B cell (primary cell): ENCODE data around the gene HOXB1. TPM values are rescaled to one million over a fixed set of nuclear protein-coding genes. Genes with fewer than 3 reads are reported as not detected.

ENCODE experiments used
- ATAC-seq: fragments of 200-7000 bp; cut with Tn5 transposase; one replicate; pipeline ENCODE4 v1.10.0; 2021; ENCODE audit warnings: low read depth, mild to moderate bottlenecking, moderate number of reproducible peaks, moderate library complexity
- CTCF ChIA-PET: fragments of 350-600 bp; sonication (Branson Sonifier 250); formaldehyde crosslinking; loops from one replicate; lab custom pipeline; 2021; ENCODE audit warnings: antibody characterized with exemption, inconsistent platforms; lab: Charles Lee
- POLR2A ChIA-PET: fragments of 350-600 bp; sonication (Branson Sonifier 250); formaldehyde crosslinking; loops from one replicate; lab custom pipeline; 2021; ENCODE audit warnings: antibody characterized with exemption; lab: Charles Lee
- DNase-seq: peaks from one replicate; pipeline ENCODE4 v3.0.0; 2013
- H2AFZ ChIP-seq: 2 replicates; pipeline ENCODE4 v1.6.1; 2012; ENCODE audit warnings: mild to moderate bottlenecking, low read depth, low read length; ENCODE audit not compliant: insufficient read depth, poor library complexity, severe bottlenecking
- H3K27ac ChIP-seq, 2 donors: 1 replicate in 1 of 2; 2 replicates in 1 of 2; pipeline ENCODE4 v1.5.1; 2012 to 2013; ENCODE audit warnings: low read length in 2 of 2, mild to moderate bottlenecking in 2 of 2, moderate library complexity in 1 of 2
- H3K27me3 ChIP-seq, 4 experiments: fragments of 200-600 bp in 1 of 4; sonication (generic) in 1 of 4; replicated peaks in 1 of 4; 1 replicate in 2 of 4; 2 replicates in 2 of 4; pipeline versions ENCODE4 v1.6.1 to v1.7.0; 2013 to 2016; ENCODE audit warnings: low read length in 3 of 4, mild to moderate bottlenecking in 2 of 4, mixed read lengths in 1 of 4, moderate library complexity in 1 of 4; ENCODE audit not compliant: insufficient read depth in 4 of 4, control insufficient read depth in 3 of 4; ENCODE audit errors: control extremely low read depth in 1 of 4
- H3K36me3 ChIP-seq, 2 experiments: replicated peaks in 1 of 2; 1 replicate in 1 of 2; 2 replicates in 1 of 2; pipeline versions ENCODE4 v1.6.1 to v1.7.1; 2013; ENCODE audit warnings: low read length in 1 of 2; ENCODE audit not compliant: insufficient read depth in 2 of 2, control insufficient read depth in 1 of 2; ENCODE audit errors: control extremely low read depth in 1 of 2, extremely low read depth in 1 of 2
- H3K4me1 ChIP-seq, 2 donors: fragments of 200-600 bp in 1 of 2; sonication (generic) in 1 of 2; 1 replicate in 1 of 2; 2 replicates in 1 of 2; pipeline versions ENCODE4 v1.5.1 to v1.6.1; 2013 to 2017; ENCODE audit warnings: low read length in 2 of 2; ENCODE audit not compliant: control insufficient read depth in 2 of 2, insufficient read depth in 2 of 2
- H3K4me2 ChIP-seq: replicated peaks from 2 replicates; pipeline ENCODE3; 2012; ENCODE audit warnings: mild to moderate bottlenecking, low read depth, low read length; ENCODE audit not compliant: poor library complexity, severe bottlenecking
- H3K4me3 ChIP-seq, 5 experiments: fragments of 200-600 bp in 1 of 5; sonication (generic) in 1 of 5; 1 replicate in 3 of 5; 2 replicates in 2 of 5; pipeline versions ENCODE4 v1.5.1 to v1.7.0; 2011 to 2016; ENCODE audit warnings: low read length in 4 of 5, mild to moderate bottlenecking in 4 of 5, low read depth in 2 of 5, control low read depth in 1 of 5, moderate library complexity in 1 of 5; ENCODE audit not compliant: insufficient read depth in 1 of 5; ENCODE audit errors: control extremely low read depth in 1 of 5, extremely low read depth in 1 of 5
- H3K79me2 ChIP-seq: fragments of 200-600 bp; sonication (generic); one replicate; pipeline ENCODE4 v1.6.0; 2016; ENCODE audit warnings: low read length; ENCODE audit not compliant: control insufficient read depth, insufficient read depth
- H3K9ac ChIP-seq: fragments of 200-600 bp; sonication (generic); 2 replicates; pipeline ENCODE4 v1.6.1; 2017; ENCODE audit warnings: mild to moderate bottlenecking, low read length, moderate library complexity
- H3K9me3 ChIP-seq, 3 donors: one replicate each; pipeline versions ENCODE4 v1.6.1 to v1.7.1; 2013; ENCODE audit warnings: low read length in 2 of 3; ENCODE audit not compliant: control insufficient read depth in 2 of 3, insufficient read depth in 1 of 3; ENCODE audit errors: control extremely low read depth in 1 of 3
- H4K20me1 ChIP-seq: 2 replicates; pipeline ENCODE4 v1.6.0; 2012; ENCODE audit warnings: mild to moderate bottlenecking, low read length; ENCODE audit not compliant: insufficient read depth, control insufficient read depth, poor library complexity, severe bottlenecking
- H3K27ac Mint-ChIP-seq: one replicate; pipeline ENCODE4 v1.8.0; 2021; ENCODE audit warnings: mixed read lengths
- H3K27me3 Mint-ChIP-seq: one replicate; pipeline ENCODE4 v1.8.0; 2021; ENCODE audit warnings: mixed read lengths
- H3K4me1 Mint-ChIP-seq: one replicate; pipeline ENCODE4 v1.8.0; 2021; ENCODE audit warnings: mixed read lengths
- H3K4me3 Mint-ChIP-seq: one replicate; pipeline ENCODE4 v1.8.0; 2021; ENCODE audit warnings: mixed read lengths
- H3K9me3 Mint-ChIP-seq: one replicate; pipeline ENCODE4 v1.8.0; 2022; ENCODE audit warnings: mixed read lengths; ENCODE audit not compliant: insufficient read depth
- CTCF ChIP-seq: fragments of 200-600 bp; IDR thresholded peaks from one replicate; pipeline ENCODE4 v1.8.0; 2022; ENCODE audit warnings: antibody characterized with exemption, mild to moderate bottlenecking
- EZH2 ChIP-seq: IDR thresholded peaks from 2 replicates; pipeline ENCODE4 v1.6.1; 2012; ENCODE audit warnings: borderline replicate concordance, low read depth, mild to moderate bottlenecking, moderate library complexity, low read length; ENCODE audit not compliant: insufficient read depth, poor library complexity, severe bottlenecking
- WGBS: methylation state at CpG from one replicate; pipeline ENCODE4 v1.1.5; 2013; ENCODE audit warnings: missing lambda C conversion rate; ENCODE audit not compliant: insufficient coverage; 5-methylcytosine and 5-hydroxymethylcytosine counted together
- intact Hi-C: fragments of 100-400 bp; cut with micrococcal nuclease; formaldehyde crosslinking; loops from one replicate; pipeline ENCODE4 v1.10.0; 2022
- polyA plus RNA-seq: library from polyadenylated mRNA; depleted of rRNA; stranded (reverse); fragments of >200 nt; gene quantifications from 2 replicates; pipeline ENCODE4 v1.2.3, GENCODE V29; 2012
- total RNA-seq, 2 donors: library from RNA; stranded (reverse); fragments of 120-200 nt in 1 of 2; gene quantifications; 1 replicate in 1 of 2; 2 replicates in 1 of 2; pipeline versions ENCODE4 v1.2.3 to v1.2.4, GENCODE V29; 2013 to 2022

The HOXB1 gene
- total and polyA plus RNA-seq, 2 donors (not counting 1 experiment from before 2014, with no cell fraction given): not detected

- Histone ChIP-seq H3K27ac (no peak within 1 kb of the TSS), H3K4me2 (peak within 1 kb of the TSS; percentile 96), H3K4me1 (peaks cover 50 to 55% of the 10 kb centered on the region in 2 donors), H3K27me3 (peaks cover 0 to 64% (median 47%) of the 10 kb centered on the region in 4 experiments), H3K9me3 (peaks cover 0 to 30% (median 0%) of the 10 kb centered on the region in 3 donors), H3K9ac (peak within 1 kb of the TSS; percentile 73), H2AFZ (peak within 1 kb of the TSS; percentile 92), H3K79me2 (no peaks in the 10 kb centered on the region), H3K36me3 (no peaks in the 10 kb centered on the region), H3K4me3 (peak within 1 kb of the TSS; percentile 48 to 77 (median 61)), H4K20me1 (no peaks in the 10 kb centered on the region)
- Mint-ChIP-seq H3K27me3 (peaks cover 48% of the 10 kb centered on the region), H3K4me3 (peak within 1 kb of the TSS; percentile 88), H3K27ac (peak within 1 kb of the TSS; percentile 80), H3K9me3 (no peaks in the 10 kb centered on the region), H3K4me1 (peaks cover 49% of the 10 kb centered on the region)
- ChIA-PET POLR2A (interaction anchor here (0.7 kb wide), 1 partner anchor 1087 kb away, joined by 3 read pairs; no protein-coding TSS in a partner anchor), CTCF (interaction anchor here (1.3 to 1.6 kb wide), 4 partner anchors 15 to 270 kb away, joined by 3 to 4 read pairs (median 4); partner anchors contain the start of gene HOXB5)
- intact Hi-C loops: loop anchor here (2.0 to 5.0 kb wide), 3 partner anchors 15 to 37 kb away; partner anchors contain the start of genes HOXB5 and HOXB7
- TF ChIP-seq EZH2: no peak
- no peak for TF ChIP-seq CTCF
- WGBS: 0% methylated on average over 39 of the region's 58 CpGs
- DNase-seq (peak; percentile 77), ATAC-seq (peak; percentile 72)
Measured at GRCh38 chr17:48577946-48578615, 47.3 kb upstream of the HOXB1 start, which contains the start of gene HOXB4. Gene HOXB4 (minus strand): TSS chr17:48578350. CDS start chr17:48578319, 31 bp downstream.
